Stimulated activated CD8-positive, alpha-beta memory T cell treated with anti-CD3 and anti-CD28 coated beads, Interleukin-15, amount 100 ng/mL, for 48 hours (primary cell): Measurements from ENCODE around the gene MRPS23.

Experiments used
- DNase-seq, 2 donors: peaks; one replicate each; pipeline ENCODE4 v3.0.0-alpha.2; 2020; ENCODE audit warnings: low read depth in 2 of 2

The MRPS23 gene

GRCh38 chr17:57879437-57880085 is 29.7 kb upstream of the MRPS23 start:
- no peak for DNase-seq

GRCh38 chr17:57877803-57878377 is 28.0 kb upstream of the MRPS23 start:
- DNase-seq: no peak

- DNase-seq: no peak
Observed at GRCh38 chr17:57876866-57877237, 27.0 kb upstream of the MRPS23 start.

DNA sequence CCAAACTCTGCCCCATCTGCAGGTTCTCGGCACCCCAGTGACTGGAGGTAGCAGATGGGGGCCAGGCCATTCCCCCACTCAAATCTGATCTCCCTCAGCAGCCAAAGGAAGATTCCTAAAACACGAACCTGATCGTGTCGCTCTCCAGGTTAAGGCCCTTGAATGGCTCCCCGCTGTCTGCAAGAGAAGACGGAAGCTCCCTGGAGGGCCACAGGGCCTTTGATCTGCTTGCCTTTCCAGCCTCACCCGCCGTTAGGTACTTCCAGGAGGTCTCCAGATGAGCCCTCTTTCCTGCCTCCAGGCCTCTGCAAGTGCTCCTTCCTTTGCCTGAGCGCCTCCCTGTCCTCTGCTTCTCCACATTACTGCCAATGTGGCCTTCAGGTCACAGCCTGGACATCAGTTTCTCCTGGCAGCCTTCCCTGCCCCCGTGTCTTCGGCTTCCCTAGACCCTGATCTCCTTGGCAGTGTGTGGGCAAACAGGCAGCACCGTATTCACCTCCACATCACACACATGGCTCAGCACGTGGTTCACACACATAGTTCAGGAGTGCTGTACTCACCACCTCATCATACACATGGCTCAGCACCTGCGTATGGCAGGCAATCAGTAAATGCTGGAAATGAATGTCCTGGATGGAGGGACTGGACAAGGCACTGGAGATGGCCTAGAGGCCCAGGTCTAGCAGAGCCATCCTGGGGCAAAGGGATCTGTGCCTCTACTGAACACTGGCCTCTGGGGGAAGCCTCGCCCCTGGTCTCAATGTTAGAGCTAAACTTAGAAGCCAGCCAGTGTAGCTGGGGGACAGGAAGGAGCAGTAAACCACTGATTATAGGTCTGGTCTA is 26.4 kb upstream of the MRPS23 start:
- DNase-seq: no peak

DNA sequence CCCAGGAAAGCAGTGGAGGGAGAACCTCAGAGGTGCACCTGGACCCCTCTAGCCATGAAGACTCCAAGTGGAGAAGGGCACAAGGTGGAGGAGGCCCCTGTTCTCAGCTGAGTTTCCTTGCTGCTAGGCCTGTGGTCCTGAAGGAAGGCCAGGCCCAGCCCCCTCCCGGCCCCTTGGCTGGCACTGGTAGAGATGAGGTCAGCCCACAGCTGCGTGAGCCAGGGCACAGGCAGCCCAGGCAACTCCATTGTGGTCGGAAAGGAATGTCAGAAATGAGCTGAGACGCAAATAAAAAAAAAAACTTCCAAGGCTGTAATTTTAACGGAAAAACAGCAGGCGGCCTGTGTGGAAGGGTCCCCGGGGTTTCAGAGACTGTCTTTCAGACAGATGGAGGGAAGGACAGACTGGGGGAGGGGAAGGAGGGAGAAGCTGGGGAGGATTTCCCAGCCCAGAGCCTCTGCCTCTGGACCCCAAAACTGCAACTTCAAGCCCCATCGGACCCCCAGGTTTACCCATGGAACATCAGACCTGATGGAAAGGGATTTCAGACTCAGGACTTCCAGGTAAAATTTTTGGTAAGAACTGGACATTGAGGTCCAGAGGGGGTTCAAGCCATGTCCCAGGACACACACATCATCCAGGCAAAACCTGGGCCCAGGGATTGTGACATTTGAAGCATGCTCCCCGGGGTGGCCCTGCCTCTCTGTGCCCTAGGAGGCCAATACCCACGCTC is 25.6 kb upstream of the MRPS23 start:
- no peak for DNase-seq

DNA sequence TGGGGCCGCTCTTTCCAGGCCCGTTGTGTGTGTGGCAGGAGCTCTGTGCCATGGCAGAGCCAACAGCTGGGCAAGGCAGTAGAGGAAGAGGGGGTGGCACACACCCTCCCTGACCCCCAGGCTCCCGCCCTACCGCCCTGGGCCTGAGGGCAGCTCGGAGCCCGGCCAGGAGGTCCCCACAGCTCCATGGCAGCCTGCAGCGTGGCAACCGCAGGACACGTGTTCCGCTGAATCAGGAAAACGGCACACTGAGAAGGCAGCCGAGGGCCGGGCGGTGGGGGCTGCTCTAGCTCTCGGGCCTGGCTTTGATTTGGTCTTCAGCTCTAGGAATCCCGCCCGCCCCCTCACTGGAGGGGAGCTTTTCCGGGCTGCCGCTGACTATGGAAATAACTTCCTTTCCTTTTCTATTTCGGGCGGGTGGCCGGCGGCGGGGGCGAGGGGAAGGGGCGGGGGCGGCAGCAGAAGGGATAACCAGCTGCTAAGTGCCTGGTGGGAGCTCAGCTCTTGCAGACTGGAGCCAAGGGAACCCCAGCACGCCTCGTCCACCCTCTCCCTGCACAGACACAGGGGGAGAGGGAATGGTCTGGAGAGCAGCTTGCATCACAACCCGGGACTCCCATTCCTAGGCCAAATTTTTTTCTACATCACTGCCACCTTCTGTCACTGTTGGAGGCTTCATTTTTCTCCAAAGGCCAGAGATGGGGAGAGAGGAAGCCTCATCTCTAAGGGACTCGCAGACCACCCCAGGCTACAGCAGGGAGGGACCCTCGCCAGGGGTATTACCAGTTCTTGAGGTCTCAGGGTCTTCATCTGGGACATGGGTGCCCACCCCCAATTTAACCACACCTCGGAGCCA is 24.8 kb upstream of the MRPS23 start:
- DNase-seq: no peak

DNA sequence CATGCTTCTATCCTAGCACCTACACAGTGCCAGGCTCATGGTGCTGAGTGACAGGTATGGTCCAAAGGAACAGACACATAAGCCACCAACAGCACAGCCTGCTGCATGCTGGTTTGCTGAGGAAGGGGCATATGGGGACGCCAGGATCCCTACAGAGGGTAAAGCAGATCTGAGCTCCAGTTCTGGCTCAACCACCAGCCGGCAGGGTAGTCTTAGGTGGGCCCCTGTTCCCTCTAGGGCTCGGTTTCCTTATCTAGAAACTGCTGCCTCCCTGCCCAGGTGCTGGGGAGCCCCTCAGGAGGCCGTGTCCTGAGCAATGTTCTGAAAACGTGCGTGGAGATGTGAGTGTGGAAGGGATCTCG is 24.2 kb upstream of the MRPS23 start:
- DNase-seq: no peak

DNA sequence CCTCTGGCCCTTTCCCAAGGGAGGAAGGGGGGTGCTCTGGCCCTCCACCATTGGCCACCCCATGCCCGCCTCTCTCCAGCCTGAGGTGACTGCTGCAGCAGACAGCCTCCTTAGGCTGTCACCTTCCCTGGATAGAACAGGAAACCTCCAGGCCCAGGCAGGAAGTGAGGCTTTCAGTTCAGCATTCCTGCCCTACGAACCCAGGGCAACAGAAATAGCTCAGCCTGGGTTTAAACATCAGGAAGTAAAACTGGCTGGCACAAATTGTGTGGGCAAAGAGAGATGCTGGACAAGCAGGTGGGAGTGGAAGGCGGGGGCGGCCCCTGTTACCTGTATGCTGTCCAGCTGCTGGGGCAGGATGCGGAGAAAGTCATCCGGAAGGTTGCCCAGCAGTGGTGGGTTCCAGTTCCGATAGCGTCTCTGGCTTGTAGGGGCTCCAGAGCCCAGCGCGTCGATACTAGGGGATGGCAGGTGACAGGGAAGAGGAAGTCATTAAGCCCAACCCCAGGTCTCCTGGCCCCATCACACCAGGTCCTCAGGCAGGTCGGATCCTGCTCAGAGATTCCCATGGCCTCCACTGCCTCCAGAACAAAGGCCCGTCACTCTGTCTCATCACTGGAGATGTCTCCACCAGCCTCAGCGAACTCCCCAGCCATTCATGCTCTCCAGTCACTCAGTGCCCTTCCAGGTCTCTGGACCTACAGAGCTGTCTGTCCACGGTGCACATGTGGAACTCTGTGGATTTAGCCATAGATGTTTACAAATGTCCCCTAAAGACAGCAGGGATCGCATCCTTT is 23.6 kb upstream of the MRPS23 start:
- DNase-seq: no peak

GRCh38 chr17:57872536-57872935 is 22.7 kb upstream of the MRPS23 start:
- DNase-seq: no peak

DNA sequence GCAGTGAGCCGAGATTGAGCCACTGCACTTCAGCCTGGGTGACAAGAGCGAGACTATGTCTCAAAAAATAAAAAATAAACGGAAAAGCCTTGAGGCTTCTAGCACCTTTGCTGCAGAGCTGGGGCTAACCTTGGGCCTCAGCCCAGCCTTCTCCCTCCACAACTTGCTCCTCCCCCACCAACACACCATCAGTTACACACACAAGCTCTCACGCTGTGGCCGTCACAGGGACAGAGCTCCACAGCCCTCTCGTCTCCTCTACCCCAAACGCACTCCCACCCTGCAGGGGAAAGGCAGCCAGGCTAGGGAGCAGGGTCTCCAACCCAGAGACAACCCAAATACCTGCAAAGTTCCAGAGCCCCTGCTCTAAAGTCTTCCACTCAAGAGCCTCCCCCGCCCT is 22.0 kb upstream of the MRPS23 start:
- no peak for DNase-seq

GRCh38 chr17:57871155-57871554 is 21.3 kb upstream of the MRPS23 start:
- DNase-seq: no peak

DNA sequence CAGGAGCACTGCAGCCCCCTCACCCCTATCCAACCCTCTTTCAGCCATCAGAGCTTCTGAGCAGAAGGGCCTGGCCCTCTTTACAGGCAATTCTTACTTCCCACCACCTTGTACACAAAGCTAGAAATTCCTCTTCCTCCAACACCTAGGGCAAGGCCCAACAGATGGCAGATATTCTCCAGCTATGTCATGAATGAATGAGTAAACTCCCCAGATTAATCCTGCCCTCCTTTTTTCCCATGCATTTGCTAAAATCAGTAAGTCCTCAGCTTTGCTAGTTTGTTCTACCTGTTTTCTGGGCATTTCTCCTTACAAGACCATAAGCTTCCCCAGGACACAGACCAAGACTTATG is 20.4 kb upstream of the MRPS23 start:
- no peak for DNase-seq

DNA sequence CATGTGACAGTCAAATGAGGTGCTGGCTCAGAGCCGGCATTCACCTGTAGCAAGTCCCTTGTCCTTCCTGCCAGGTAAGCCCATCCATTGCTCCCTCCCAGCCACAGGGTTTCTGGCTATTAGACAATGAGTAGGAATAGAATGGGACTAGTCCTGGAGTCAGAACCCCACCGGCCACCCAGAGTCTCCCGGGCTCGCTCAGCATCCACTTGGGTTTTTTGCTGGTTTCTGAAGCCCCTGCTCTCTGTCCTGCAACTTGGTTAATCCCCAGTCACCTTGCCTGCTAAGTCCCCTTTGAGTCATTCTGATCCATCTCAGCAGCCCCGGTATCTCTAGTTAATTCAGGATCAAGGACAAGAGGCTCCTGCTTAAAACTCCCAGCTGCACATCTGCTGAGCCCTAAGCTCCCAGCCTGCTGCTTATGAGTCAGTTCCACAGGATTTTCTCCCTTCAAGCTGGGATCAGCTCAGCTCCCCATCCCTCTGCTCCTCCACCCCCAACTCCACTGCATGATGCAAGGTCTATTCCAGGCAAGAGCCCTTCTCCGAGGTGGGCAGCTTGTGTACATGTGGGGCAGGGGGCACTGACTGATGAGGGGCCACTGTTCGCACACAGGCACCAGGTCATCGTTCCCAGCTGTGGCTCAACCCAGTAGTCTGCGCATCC is 19.9 kb upstream of the MRPS23 start:
- no peak for DNase-seq

GRCh38 chr17:57868910-57869616 is 19.2 kb upstream of the MRPS23 start:
- DNase-seq: no peak

GRCh38 chr17:57868007-57868909 is 18.4 kb upstream of the MRPS23 start:
- DNase-seq: no peak

GRCh38 chr17:57867126-57867525 is 17.3 kb upstream of the MRPS23 start:
- DNase-seq: no peak

GRCh38 chr17:57866723-57867122 is 16.9 kb upstream of the MRPS23 start:
- no peak for DNase-seq

DNA sequence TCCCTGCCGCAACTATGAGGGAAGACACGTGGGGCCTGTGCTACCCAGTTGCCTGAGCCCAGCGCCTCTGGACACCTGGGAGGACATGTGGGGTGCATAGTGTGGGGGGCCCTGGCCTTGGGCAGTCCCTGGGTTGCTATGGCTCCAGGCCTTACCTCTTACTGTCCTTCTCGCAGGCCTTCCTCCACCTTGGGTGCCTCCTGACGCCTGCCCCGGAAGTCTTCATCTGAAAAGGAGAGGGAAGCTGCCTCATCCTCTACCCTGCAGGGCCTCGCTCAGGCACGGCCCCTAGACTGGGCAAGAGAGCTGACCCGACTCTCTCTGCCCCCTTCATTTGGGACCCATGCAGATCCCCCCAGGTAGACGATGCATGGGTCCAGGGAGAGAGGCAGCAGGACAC is 16.5 kb upstream of the MRPS23 start:
- no peak for DNase-seq

DNA sequence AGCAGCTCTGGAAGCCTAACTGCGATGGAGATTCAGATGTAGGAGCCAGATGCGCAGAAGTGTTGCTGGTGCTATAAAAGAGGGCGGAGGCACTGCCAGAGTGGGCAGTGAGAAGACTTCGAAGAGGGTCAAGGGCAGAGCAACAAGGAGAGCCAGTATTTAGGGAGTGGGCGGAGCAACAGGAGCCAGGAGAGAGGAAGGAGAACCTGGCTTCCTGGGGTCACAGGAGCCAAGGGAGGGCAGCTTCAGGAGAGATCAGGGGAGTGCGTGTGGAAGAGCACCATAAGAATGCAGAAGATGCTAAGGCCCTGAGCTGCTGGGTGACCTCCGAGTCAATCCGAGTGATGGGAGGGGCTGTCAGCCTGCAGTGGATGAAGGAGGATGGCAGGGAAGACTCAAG is 14.4 kb upstream of the MRPS23 start:
- DNase-seq: no peak
